ENCODE measurements around the gene GPR37.
A peak's percentile ranks its signal among the peaks of the same experiment; 100 is the strongest.

Gene GPR37

GRCh38 chr7:124773938-124774337 is 8.3 kb upstream of the GPR37 start:
- no peak for DNase-seq (ENCODE audit: low read depth)
- no peak for TF ChIP-seq CTCF (IDR thresholded peaks at IDR 0.05; ENCODE audit: low read length, missing control alignments)
- no peak overlapping the region for H3K4me3 ChIP-seq (replicated peaks; ENCODE audit: low read depth, low read length)

- no peak overlapping the region for H3K4me3 ChIP-seq (replicated peaks; ENCODE audit: low read depth, low read length)
- DNase-seq (ENCODE audit: low read depth), result no peak
- TF ChIP-seq CTCF (IDR thresholded peaks at IDR 0.05; ENCODE audit: low read length, missing control alignments), result no peak
These were observed 7.7 kb upstream of the GPR37 start for GRCh38 chr7:124773339-124773738.

GRCh38 chr7:124769136-124769535 is 3.5 kb upstream of the GPR37 start:
- H3K4me3 ChIP-seq (replicated peaks; ENCODE audit: low read depth, low read length), result no peak overlapping the region
- DNase-seq (ENCODE audit: low read depth), result no peak
- no peak for TF ChIP-seq CTCF (IDR thresholded peaks at IDR 0.05; ENCODE audit: low read length, missing control alignments)

GRCh38 chr7:124768525-124768924 is 2.9 kb upstream of the GPR37 start:
- no peak for DNase-seq (ENCODE audit: low read depth)
- no peak for TF ChIP-seq CTCF (IDR thresholded peaks at IDR 0.05; ENCODE audit: low read length, missing control alignments)
- no peak overlapping the region for H3K4me3 ChIP-seq (replicated peaks; ENCODE audit: low read depth, low read length)

GRCh38 chr7:124764847-124765400 is 668 bp downstream of the GPR37 start:
- DNase-seq (ENCODE audit: low read depth), result no peak
- no peak for TF ChIP-seq CTCF (IDR thresholded peaks at IDR 0.05; ENCODE audit: low read length, missing control alignments)
- peak overlapping the region; percentile 50 for H3K4me3 ChIP-seq (replicated peaks; ENCODE audit: low read depth, low read length)

GRCh38 chr7:124764051-124764846 is 1.3 kb downstream of the GPR37 start:
- no peak for TF ChIP-seq CTCF (IDR thresholded peaks at IDR 0.05; ENCODE audit: low read length, missing control alignments)
- no peak for DNase-seq (ENCODE audit: low read depth)
- peak overlapping the region; percentile 50 for H3K4me3 ChIP-seq (replicated peaks; ENCODE audit: low read depth, low read length)

Measured in fibroblast of pulmonary artery (primary cell).